Gastrocnemius medialis (tissue), 4 donors: ENCODE results near the gene GCSAM. TPM values are rescaled to one million over a fixed set of nuclear protein-coding genes. Genes with fewer than 3 reads are reported as not detected.

ENCODE experiments used
- ATAC-seq, 2 donors: fragments of 150-250 bp; one replicate each; pipeline ENCODE4 v1.9.1; 2016
- DNase-seq, 2 donors: peaks; one replicate each; pipeline ENCODE4 v3.0.0-alpha.2; 2019
- H3K27ac ChIP-seq, 4 donors: fragments of 200-600 bp; sonication (generic); 1 replicate in 1 of 4; 2 replicates in 3 of 4; pipeline ENCODE4 v1.5.1; 2016 to 2018; ENCODE audit warnings: mild to moderate bottlenecking in 2 of 4, moderate library complexity in 1 of 4
- H3K27me3 ChIP-seq, 3 donors: fragments of 200-600 bp; sonication (generic) in 2 of 3; 1 replicate in 1 of 3; 2 replicates in 2 of 3; pipeline versions ENCODE4 v1.5.1 to v1.6.0; 2016 to 2019; ENCODE audit warnings: mild to moderate bottlenecking in 1 of 3, moderate library complexity in 1 of 3
- H3K36me3 ChIP-seq, 2 donors: fragments of 200-600 bp; sonication (generic) in 1 of 2; one replicate each; pipeline ENCODE4 v1.5.1; 2017 to 2018
- H3K4me1 ChIP-seq, 2 donors: fragments of 200-600 bp; sonication (generic) in 1 of 2; one replicate each; pipeline ENCODE4 v1.5.1; 2016 to 2017; ENCODE audit warnings: mild to moderate bottlenecking in 2 of 2
- H3K4me3 ChIP-seq, 4 donors: fragments of 200-600 bp; sonication (generic) in 3 of 4; 1 replicate in 1 of 4; 2 replicates in 3 of 4; pipeline ENCODE4 v1.5.1; 2016 to 2019; ENCODE audit warnings: mild to moderate bottlenecking in 2 of 4
- H3K9me3 ChIP-seq, 3 donors: fragments of 200-600 bp; sonication (generic) in 2 of 3; 1 replicate in 1 of 3; 2 replicates in 2 of 3; pipeline ENCODE4 v1.5.1; 2016 to 2019
- POLR2A ChIP-seq, 2 donors: fragments of 450-650 bp; IDR thresholded peaks; one replicate each; pipeline ENCODE4 v1.6.1; 2017; ENCODE audit warnings: antibody characterized with exemption in 2 of 2, mild to moderate bottlenecking in 2 of 2, moderate library complexity in 2 of 2
- in situ Hi-C, 4 donors: fragments of 200-750 bp; cut with MboI; loops; one replicate each; pipeline versions ENCODE4 v1.15.0 to v1.8.0; 2017; ENCODE audit warnings: low sequenced_read_pairs in 4 of 4
- intact Hi-C: fragments of 100-400 bp; cut with DNase I; formaldehyde crosslinking; loops from one replicate; pipeline ENCODE4 v1.15.1; 2023; ENCODE audit warnings: low total_unique reads
- total RNA-seq, 4 donors: library from RNA; depleted of rRNA; stranded (reverse); fragments of >200 nt; gene quantifications; one replicate each; pipeline versions ENCODE4 v1.1.0 to v1.2.3, GENCODE V29; 2016
- TF ChIP-seq, protein P1 (sequence below), 5 experiments: fragments of 450-650 bp in 3 of 5; fragments of 200-600 bp in 2 of 5; sonication (generic) in 2 of 5; IDR thresholded peaks in 4 of 5; conservative IDR thresholded peaks in 1 of 5; 1 replicate in 4 of 5; 2 replicates in 1 of 5; pipeline ENCODE4 v1.5.1; 2016 to 2019; ENCODE audit warnings: antibody characterized with exemption in 5 of 5, mild to moderate bottlenecking in 3 of 5, moderate library complexity in 3 of 5

Gene GCSAM
- total RNA-seq, 4 donors from 2014 or later, result not detected

DNA sequence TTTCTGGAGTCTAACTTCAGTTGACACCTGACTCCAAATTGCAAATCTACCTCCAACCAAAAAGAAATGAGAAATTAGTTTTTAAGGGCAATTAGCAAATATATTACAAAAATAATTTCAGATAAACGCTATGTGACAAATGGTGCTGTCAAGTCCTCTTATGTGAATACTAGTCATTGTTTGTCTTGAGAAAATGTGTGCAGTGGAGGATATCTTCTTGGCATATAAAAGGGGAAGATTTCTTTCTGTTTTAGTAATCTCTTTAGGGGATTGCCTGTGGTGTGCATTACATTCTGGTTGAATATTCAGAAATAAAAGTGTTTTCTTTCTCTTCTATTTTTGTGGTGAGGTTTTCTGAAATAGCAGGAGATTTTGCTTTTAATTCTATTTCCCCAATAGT lies 3.0 kb upstream of the GCSAM start:
- ATAC-seq (no peak), DNase-seq (no peak)
- intact Hi-C loops, result no loop called here
- Histone ChIP-seq H3K9me3 (no peaks in the 10 kb centered on the region), H3K4me1 (no peaks in the 10 kb centered on the region), H3K4me3 (no peak overlapping the region), H3K27me3 (no peaks in the 10 kb centered on the region), H3K27ac (no peak overlapping the region), H3K36me3 (no peaks in the 10 kb centered on the region)
- no peak for TF ChIP-seq POLR2A (IDR thresholded peaks at IDR 0.05)
- TF ChIP-seq, protein P1, sequence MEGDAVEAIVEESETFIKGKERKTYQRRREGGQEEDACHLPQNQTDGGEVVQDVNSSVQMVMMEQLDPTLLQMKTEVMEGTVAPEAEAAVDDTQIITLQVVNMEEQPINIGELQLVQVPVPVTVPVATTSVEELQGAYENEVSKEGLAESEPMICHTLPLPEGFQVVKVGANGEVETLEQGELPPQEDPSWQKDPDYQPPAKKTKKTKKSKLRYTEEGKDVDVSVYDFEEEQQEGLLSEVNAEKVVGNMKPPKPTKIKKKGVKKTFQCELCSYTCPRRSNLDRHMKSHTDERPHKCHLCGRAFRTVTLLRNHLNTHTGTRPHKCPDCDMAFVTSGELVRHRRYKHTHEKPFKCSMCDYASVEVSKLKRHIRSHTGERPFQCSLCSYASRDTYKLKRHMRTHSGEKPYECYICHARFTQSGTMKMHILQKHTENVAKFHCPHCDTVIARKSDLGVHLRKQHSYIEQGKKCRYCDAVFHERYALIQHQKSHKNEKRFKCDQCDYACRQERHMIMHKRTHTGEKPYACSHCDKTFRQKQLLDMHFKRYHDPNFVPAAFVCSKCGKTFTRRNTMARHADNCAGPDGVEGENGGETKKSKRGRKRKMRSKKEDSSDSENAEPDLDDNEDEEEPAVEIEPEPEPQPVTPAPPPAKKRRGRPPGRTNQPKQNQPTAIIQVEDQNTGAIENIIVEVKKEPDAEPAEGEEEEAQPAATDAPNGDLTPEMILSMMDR (IDR thresholded peaks at IDR 0.05 in 4 of 5, conservative IDR thresholded peaks at IDR 0.05 in 1 of 5), result no peak
- in situ Hi-C loops, result loop anchor here in 1 of 4 donors (25.0 kb wide), 1 partner anchor 376 kb away; no protein-coding TSS in a partner anchor

DNA sequence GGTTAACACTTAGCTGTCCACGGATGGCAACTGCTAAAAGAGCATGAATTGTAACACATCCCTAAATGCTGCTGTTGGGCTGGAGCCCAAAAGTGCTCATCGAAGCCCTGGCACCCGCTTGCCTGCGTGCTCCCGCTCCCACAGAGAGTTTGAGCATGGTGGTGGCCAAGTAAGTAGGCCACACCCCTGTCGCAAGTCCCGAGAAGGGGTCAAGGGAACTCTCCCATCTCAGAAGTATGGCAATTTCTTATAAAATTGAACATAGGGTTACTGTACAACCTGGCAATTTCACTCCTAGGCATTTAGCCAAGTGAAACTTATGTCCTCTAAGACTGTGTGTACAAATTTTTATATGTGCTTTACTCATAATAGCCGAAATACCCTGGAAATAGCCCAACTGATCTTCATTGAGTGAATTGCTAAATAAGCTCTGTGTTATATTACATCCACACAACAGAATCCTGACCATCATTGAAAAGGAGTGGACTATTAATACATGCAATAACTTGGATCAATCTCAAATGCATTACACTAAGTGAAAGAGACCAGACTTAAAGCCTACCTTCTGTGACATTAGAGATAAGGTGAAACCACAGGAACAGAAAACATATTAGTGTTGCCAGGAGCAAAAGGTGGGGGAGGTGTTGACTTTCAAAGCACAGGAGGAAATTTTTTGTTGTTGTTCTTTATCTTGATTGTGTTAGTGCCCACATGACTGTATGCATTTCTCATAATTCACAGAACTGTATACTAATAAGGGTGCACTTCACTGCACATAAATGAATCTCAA lies 1.5 kb upstream of the GCSAM start:
- in situ Hi-C loops, result loop anchor here in 1 of 4 donors (25.0 kb wide), 1 partner anchor 378 kb away; no protein-coding TSS in a partner anchor

DNA sequence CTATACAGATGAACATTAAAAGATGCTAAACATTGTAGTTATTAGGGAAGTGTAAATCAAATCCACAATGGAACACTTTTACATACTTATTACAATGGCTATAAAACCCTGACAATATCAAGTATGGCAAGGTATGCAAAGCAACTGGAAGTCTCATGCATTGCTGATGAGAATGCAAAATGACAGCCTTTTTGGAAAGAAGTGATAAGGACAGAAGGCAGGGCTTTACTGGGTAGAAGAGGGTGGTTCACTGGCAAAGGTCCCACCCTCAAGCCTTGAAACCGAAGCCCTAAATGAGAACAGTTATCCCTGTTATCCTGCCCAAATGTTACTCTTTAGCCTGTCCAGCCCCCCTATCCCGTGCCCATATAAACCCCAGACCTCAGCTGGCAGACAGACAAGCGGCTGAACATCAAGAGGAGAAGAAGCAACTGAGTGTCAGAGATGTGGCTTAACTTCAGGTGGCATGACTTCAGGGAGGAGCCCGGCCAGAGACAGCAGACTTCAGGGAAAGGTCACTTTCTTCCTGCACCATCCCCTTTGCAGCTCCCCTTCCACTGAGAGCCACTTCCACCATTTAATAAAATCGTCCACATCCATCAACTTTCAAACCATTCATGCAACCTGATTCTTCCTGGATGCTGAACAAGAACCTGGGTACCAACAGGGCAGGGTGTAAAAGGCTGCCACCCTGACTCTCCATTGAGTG lies 732 bp upstream of the GCSAM start:
- TF ChIP-seq POLR2A (IDR thresholded peaks at IDR 0.05), result no peak
- TF ChIP-seq, protein P1 (IDR thresholded peaks at IDR 0.05 in 4 of 5, conservative IDR thresholded peaks at IDR 0.05 in 1 of 5), result no peak
- ATAC-seq (no peak), DNase-seq (no peak)
- H3K9me3 ChIP-seq, result no peaks in the 10 kb centered on the region
- H3K27me3 ChIP-seq, result no peaks in the 10 kb centered on the region
- in situ Hi-C loops (loop anchor here in 1 of 4 donors (25.0 kb wide), 1 partner anchor 379 kb away; no protein-coding TSS in a partner anchor), intact Hi-C loops (no loop called here)
- no peak overlapping the region for H3K27ac ChIP-seq
- no peak overlapping the region for H3K4me3 ChIP-seq
- H3K4me1 ChIP-seq, result no peaks in the 10 kb centered on the region
- H3K36me3 ChIP-seq, result no peaks in the 10 kb centered on the region

More for the DNA sequence above, 1.5 kb upstream of the GCSAM start:
- Histone ChIP-seq H3K4me1 (no peaks in the 10 kb centered on the region), H3K27ac (no peak overlapping the region), H3K36me3 (no peaks in the 10 kb centered on the region), H3K27me3 (no peaks in the 10 kb centered on the region), H3K9me3 (no peaks in the 10 kb centered on the region), H3K4me3 (no peak overlapping the region)
- ATAC-seq (no peak), DNase-seq (no peak)
- no peak for TF ChIP-seq POLR2A (IDR thresholded peaks at IDR 0.05)
- TF ChIP-seq, protein P1 (IDR thresholded peaks at IDR 0.05 in 4 of 5, conservative IDR thresholded peaks at IDR 0.05 in 1 of 5), result no peak
- intact Hi-C loops, result no loop called here

DNA sequence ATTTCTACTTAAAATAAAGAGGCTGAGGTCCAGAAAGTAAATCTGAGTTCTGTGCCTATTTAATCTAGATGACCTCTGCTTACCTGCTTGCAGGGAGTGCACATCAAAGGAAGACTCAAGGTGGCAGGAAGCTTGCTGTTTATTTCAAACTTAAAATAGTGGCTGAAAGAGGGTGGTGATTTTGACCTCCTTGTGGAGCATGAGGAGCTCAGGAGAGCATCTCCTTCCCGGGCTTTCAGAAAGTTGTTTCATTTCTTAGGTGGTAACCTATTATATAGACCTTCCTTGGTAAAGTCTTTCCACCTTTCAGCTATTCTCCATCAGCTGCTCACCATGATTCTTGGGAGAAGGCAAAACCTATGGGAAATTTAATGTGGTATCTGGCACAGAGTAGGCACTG lies 494 bp downstream of the GCSAM start:
- H3K4me1 ChIP-seq, result no peaks in the 10 kb centered on the region
- H3K9me3 ChIP-seq, result no peaks in the 10 kb centered on the region
- DNase-seq (no peak), ATAC-seq (no peak)
- no peaks in the 10 kb centered on the region for H3K27me3 ChIP-seq
- intact Hi-C loops (no loop called here), in situ Hi-C loops (loop anchor here in 1 of 4 donors (25.0 kb wide), 1 partner anchor 380 kb away; no protein-coding TSS in a partner anchor)
- H3K36me3 ChIP-seq, result no peaks in the 10 kb centered on the region
- TF ChIP-seq POLR2A (IDR thresholded peaks at IDR 0.05), result no peak
- TF ChIP-seq, protein P1 (IDR thresholded peaks at IDR 0.05 in 4 of 5, conservative IDR thresholded peaks at IDR 0.05 in 1 of 5), result no peak
- no peak overlapping the region for H3K4me3 ChIP-seq
- no peak overlapping the region for H3K27ac ChIP-seq
